GM12873 (cell line): ENCODE data around the gene RPL6.

Experiments
- CTCF ChIP-seq: IDR thresholded peaks from 2 replicates; pipeline ENCODE4 v1.5.1; 2012; ENCODE audit warnings: low read depth, mild to moderate bottlenecking, moderate library complexity, low read length, control low read depth; ENCODE audit not compliant: insufficient read depth; ENCODE audit errors: missing control alignments

Gene RPL6

GRCh38 chr12:112413855-112414625 lies 4.6 kb upstream of the RPL6 start:
- no peak for TF ChIP-seq CTCF

GRCh38 chr12:112409906-112410244 lies 470 bp upstream of the RPL6 start:
- no peak for TF ChIP-seq CTCF

- no peak for TF ChIP-seq CTCF
These were observed 784 bp downstream of the RPL6 start for GRCh38 chr12:112408621-112409020.

- no peak for TF ChIP-seq CTCF
These were observed 2.6 kb downstream of the RPL6 start for GRCh38 chr12:112406519-112407488.

- no peak for TF ChIP-seq CTCF
These were observed 7.4 kb downstream of the RPL6 start for GRCh38 chr12:112401903-112402498.

GRCh38 chr12:112401054-112401453 lies 8.4 kb downstream of the RPL6 start:
- TF ChIP-seq CTCF, result no peak

GRCh38 chr12:112393328-112393727 lies 16.1 kb downstream of the RPL6 start:
- TF ChIP-seq CTCF, result no peak
